ENCODE measurements around the gene RASEF.
A peak's percentile ranks its signal among the peaks of the same experiment; 100 is the strongest.

RASEF gene

DNA sequence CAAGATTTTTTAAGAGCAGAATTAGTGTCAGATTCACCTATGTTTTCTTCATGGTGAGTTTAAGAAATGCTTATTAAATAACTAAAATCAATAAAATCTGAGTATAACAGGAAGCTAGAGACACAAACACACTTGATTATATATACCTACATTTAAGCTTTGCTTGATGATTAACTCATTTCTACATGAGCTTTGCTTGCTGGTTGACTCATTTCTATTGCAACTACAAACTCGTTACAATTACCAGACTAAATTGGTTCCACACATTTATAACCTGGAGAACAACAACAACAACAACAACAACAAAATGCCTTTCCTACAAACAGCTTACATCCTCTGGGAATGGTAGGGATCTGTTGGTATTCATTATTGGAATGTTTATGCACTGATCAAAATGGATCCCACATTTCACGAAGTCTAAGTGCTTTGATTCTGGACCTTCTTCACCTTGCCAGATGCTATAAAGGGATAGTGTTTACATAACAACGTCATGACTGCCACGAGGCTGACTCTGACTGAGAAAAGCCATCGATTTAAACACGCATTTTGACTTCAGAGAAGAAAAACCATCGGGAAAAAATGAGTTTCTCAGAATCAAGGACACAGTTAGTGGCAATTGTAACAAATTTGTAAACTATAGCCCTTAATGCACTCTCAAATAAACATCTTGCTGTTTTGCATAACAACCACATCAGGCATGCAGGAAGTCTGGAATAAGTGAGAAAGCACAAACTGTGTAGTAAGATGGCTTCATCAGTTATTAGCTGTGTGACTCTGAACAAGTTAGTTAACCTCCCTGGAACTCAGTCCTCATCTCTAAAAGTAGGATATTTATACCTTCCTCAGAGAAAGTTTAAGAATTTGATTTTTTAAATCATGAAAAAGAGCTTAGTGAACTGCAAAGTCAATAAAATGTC is 49.8 kb downstream of the RASEF start:
- no peak for DNase-seq (ENCODE audit: low spot score)

- no peak for DNase-seq (ENCODE audit: low spot score)
Observed at GRCh38 chr9:83012168-83012921, 50.6 kb downstream of the RASEF start.

DNA sequence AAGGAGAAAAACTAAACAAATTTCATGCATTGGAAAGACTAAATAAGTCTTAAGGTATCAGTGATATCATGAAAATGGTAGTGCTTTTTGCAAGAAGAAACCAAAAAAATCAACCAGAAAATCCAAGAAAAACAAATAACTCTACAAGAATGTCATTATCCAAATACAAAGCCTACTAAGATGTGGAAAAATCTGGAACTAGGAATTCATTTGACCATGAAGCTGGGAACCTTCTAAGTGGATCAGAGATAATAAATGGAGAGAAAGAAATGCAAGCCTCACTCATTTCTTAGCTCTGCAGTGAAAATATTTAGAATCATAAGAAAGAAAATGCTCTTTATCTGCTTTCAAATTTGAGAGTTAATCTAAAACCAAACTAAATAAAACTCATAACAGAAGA is 51.3 kb downstream of the RASEF start:
- no peak for DNase-seq (ENCODE audit: low spot score)

DNA sequence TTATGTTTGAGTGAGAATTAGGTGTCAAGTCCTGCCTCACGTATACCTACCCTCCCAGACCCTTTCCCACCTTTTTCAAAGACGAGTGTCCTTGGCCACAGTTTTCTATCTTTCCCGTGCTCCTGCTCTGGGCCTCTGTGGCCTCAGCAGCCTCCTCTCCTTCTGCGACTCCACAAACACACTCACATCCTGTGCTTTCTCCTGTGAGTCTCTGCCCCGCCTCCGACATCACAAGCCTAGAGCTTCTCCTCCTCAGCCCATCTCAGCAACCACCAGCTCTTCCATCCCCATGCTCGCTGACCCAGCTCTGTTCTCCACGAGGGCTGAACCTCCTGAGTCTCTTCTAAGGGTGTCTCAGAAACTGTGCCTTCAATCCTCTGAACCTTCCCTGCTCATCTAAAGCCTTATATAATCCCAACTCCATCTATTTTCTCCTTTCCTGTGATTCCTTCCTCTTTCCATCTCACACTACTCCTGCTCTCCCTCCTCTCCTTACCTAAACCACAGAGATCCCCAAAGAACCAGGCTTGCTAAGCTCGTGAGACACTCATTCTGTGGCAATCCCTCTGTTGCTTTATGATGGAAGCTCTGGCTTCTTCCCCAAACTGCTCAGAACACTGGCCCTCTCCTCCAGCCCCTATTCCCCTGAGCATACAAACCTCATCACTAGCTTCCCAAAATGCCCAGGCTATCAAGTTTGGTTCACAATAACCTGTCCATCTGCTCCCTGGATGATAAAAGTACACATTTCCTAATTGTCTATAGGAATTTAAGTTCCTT is 55.2 kb downstream of the RASEF start:
- DNase-seq (ENCODE audit: low spot score), result no peak

DNA sequence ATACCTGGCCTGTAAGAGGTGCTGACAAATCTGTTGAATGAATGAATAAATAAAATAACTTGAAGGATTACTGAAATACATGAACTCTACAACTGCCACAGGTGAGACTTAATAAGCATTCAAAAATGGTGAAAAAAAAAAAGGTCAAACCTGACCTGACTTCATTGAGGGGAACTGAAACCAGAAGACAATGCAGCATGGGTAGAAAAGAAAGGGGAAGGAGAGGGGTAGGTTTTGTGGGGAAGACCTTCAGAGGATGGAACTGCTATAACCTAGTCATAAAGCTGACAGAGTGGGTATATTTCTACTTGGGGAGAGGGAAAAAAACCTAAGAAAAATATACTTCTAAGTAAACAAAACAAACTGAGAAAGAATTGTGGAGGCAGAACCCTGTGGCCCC is 56.6 kb downstream of the RASEF start:
- no peak for DNase-seq (ENCODE audit: low spot score)

DNA sequence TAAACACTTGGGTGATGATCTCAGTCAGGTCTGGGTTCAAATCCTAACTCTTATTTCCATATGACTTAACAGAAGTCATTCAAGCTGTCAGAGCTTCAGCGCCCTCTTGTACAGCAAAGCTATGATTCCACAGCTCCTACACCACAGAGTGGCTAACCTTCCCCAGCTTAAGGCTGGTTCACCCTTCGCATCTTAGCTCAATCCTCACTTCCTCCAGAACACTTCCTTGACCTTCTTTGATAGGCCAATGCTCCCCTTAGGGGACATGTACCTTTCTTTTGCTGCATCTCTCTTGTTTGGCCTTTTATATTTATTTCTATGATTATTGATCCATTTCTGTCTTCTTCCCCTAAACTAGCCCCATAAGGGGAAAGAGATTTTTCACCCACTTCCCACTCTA is 57.0 kb downstream of the RASEF start:
- DNase-seq (ENCODE audit: low spot score), result no peak

GRCh38 chr9:83005361-83005760 is 57.6 kb downstream of the RASEF start:
- DNase-seq (ENCODE audit: low spot score), result no peak

GRCh38 chr9:83002329-83002728 is 60.6 kb downstream of the RASEF start:
- no peak for DNase-seq (ENCODE audit: low spot score)

DNA sequence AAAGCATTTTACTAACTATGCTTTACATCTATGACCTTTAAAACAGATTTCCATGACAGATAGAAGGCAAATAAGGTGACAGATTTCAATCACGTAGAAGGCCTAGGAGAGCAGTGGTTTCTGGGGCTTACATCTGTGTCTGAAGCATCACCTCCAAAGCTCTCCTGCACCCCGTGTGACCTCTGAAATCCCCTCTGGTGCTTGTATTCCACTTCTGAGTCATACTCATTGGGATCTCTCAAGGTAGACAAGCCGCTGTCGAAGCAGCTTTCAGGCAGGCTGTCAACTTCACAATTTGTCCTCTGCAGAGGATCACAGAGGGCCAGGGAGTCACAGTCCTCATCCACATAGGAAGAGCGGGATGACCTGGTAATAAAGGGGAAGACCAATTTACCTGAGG is 62.2 kb downstream of the RASEF start:
- DNase-seq (ENCODE audit: low spot score), result no peak

DNA sequence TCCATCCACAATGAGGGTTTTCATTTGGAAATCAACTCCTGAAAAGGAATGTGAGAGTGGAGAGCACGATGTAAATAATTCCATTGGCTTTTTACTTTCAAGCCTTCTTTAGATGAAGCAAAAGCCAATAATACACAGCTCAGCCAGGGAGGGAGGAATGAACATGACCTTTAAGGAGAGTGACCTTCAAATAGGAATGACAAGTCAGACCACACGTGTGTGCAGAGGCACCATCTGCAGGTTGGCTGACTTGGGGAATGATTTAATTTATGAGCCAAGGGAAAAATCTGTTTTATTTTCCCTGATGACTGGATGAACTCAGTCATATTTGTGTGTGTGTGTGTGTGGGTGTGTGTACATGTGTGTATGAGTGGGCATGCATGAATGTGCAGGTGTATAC is 64.5 kb downstream of the RASEF start:
- no peak for DNase-seq (ENCODE audit: low spot score)

GRCh38 chr9:82997476-82998140 is 65.3 kb downstream of the RASEF start:
- DNase-seq (ENCODE audit: low spot score), result no peak

GRCh38 chr9:82996941-82997340 is 66.0 kb downstream of the RASEF start:
- no peak for DNase-seq (ENCODE audit: low spot score)

DNA sequence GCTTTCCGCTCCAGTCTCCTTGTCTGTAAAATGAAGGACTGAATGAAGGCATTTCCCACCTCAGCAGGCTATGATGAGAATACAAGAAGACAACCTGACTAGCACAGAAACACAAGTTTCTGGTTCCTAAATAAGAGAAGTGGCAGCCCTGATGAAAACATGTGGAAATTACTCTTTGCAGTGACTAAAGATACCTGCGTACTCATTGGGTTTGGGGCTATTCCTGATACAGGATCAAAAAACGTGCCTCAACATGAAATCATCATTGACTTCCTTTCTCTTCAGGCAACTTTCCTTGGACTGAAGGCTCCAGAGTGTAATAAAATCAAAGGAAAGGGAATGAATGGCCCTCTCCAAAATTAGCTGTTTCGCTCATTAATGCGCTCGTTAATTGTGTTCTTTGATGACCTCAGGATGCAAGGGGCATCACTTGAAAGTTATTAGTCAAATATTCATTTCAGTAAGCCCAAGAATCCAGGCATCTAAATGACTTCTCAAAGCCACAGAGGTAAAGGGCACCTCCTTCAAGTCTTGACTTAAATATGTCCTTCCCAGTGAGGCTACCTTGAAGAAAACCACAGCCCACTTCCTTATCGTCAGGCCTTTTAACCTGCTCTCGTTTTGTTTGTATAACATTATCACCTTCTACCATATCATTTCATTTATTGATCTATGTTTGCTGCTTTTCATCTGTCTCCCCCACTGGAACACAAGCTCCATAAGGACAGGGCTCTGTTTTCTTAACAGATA is 68.9 kb downstream of the RASEF start:
- no peak for DNase-seq (ENCODE audit: low spot score)

GRCh38 chr9:82991671-82992070 is 71.3 kb downstream of the RASEF start:
- DNase-seq (ENCODE audit: low spot score), result peak; percentile 81

- peak; percentile 48 for DNase-seq (ENCODE audit: low spot score)
Observed at GRCh38 chr9:82989929-82990328, 73.0 kb downstream of the RASEF start.

DNA sequence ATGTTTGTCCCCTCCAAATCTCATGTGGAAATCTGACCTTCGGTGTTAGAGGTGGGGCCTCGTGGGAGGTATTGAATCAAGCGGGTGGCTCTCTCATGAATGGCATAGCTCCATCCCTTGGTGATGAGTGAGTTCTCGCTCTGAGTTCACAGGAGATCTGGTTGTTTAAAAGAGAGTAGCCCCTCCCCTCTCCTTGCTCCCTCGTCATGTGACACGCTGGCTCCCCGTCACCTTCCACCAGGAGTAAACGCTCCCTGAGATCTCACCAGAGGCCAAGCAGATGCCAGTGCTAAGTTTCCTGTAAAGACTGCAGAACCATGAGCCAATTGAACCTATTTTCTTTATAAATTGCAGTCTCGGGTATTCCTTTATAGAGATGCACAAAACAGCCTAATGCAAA is 74.5 kb downstream of the RASEF start:
- DNase-seq (ENCODE audit: low spot score), result no peak

DNA sequence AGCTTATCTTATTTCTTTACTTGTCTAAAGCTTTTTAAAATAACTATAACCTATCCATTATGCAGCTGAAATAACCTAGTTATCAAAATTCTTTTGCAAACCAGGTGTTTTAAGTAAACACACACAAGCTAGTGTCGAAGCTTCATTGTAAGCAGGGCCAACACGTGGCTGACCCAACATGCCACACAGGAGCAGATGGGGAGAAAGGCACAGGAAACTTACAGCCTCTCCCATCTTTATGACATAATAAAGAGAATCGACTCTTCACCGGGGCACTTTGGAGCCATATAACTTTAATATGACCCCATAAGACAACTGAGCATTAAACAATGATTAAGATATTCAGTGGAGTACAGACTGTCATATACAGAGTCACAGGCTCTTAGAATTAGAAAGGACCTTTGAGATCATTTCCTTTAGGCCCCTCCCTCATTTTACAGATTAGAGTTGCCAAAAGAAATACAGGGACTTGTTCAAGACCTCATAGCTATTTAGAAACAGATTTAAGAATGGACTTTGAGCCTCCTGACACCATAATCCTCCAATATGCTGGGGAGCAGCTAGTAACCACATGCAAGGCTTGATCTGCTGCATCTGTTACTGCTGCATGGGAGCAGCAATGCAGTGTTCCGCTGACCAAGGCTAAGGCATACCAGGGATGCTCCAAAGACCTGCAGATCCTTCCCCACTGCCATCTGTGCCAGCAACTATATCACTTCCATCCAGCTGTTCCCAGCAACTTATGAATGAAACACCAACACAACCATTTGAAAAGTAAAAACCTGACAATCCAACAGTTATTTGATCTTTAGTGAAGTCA is 75.4 kb downstream of the RASEF start:
- no peak for DNase-seq (ENCODE audit: low spot score)

DNA sequence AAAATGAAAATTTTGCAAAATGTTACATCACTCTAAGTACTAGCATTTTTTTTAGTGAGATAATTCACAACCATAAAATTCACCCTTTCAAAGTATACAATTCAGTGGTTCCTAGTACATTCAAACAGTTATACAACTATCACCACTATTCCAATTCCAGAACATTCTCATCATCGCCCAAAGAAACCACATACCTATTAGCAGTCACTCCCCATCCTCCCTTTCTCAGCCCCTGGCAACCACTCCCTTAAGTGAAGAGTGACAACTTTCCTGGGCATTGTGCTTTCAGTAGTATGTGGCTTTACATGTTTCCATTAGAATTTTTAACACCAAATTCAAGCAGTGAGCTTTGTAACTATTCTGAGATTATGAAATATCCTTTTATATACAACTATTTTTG is 81.4 kb downstream of the RASEF start:
- no peak for DNase-seq (ENCODE audit: low spot score)

DNA sequence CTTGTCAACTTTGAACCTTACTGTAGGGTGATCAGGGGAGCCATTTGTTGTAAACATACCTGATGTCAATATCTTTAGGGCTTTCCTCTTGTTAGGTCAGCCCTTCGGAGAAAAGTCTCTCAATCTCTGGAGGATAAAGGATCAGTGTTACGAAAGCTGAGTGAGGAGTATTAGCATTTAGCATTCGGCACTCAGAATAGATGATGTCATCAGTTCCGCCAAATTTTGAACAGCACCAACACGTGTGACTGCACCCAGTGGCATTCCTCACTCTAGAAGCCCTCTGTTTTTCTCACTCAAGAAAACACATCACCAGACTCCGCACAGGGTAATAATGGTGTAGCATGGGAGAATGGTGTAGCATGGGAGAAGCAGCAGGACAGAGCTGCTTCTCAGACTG is 87.8 kb downstream of the RASEF start:
- DNase-seq (ENCODE audit: low spot score), result no peak

DNA sequence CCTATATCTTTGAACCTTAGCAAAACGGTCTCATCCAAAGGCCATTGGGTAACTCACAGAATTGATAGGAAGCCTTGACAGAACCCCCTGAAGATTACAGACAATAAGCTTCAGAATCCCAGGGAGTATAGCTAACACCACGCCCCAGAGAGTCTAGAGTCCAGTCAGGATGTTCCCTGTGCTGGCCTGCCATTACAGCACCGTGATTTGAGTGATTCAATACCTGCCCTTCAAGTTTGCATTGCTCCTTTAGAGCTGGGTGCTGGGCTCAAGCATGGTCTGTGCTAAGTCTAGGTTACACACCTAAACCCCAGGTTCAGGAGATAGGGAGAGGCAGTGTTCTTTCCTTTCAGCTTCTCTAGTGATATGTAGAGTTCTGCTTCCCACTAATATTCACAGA is 90.5 kb downstream of the RASEF start:
- no peak for DNase-seq (ENCODE audit: low spot score)

Measured in COLO829 (cell line).